Spleen (tissue), 7 donors: ENCODE measurements around the gene RAB22A.

Experiments
- POLR2A ChIP-seq, 3 donors: fragments of 450-650 bp; IDR thresholded peaks; one replicate each; pipeline ENCODE4 v1.5.1; 2017; ENCODE audit warnings: antibody characterized with exemption in 3 of 3, mild to moderate bottlenecking in 1 of 3
- POLR2AphosphoS5 ChIP-seq, 3 donors: sonication (generic); formaldehyde crosslinking; IDR thresholded peaks; one replicate each; pipeline ENCODE4 v1.5.1; 2017; ENCODE audit warnings: antibody characterized with exemption in 3 of 3
- TF ChIP-seq, protein P1 (sequence below), 11 experiments: fragments of 200-600 bp in 7 of 11; fragments of 450-650 bp in 4 of 11; sonication (generic) in 4 of 11; IDR thresholded peaks in 8 of 11; conservative IDR thresholded peaks in 3 of 11; 1 replicate in 7 of 11; 2 replicates in 4 of 11; pipeline versions ENCODE4 v1.4.0 to v1.8.0; 2016 to 2021; ENCODE audit warnings: antibody characterized with exemption in 11 of 11, inconsistent platforms in 4 of 11, mild to moderate bottlenecking in 1 of 11
- donor health status: DM: no; HTN: no; CAD: no; lungs with moderate emphysema.
- donor health status: DM: no; HTN: no; CAD: no.
- donor health status: DM: no; HTN: no; CAD: no.

DNA sequence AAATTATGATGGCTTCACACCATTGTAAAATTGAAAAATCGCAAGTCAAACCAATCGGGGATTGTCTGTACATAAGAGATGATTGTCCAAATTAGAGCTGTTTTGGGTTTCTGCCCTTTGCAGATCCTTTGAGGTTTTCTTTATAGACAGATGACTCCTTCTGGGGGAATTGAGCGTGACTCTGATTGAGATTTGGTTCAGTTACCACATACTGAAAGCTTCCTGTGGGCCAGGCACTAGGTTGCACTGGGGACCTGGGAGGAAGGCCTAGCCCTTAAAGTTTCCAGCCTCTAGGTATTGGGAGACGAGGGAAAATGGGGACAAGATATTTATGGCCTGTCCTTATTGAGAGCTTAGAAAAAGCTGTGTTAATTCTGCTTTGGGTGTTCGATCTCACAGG lies 88.7 kb downstream of the RAB22A start:
- TF ChIP-seq, protein P1, sequence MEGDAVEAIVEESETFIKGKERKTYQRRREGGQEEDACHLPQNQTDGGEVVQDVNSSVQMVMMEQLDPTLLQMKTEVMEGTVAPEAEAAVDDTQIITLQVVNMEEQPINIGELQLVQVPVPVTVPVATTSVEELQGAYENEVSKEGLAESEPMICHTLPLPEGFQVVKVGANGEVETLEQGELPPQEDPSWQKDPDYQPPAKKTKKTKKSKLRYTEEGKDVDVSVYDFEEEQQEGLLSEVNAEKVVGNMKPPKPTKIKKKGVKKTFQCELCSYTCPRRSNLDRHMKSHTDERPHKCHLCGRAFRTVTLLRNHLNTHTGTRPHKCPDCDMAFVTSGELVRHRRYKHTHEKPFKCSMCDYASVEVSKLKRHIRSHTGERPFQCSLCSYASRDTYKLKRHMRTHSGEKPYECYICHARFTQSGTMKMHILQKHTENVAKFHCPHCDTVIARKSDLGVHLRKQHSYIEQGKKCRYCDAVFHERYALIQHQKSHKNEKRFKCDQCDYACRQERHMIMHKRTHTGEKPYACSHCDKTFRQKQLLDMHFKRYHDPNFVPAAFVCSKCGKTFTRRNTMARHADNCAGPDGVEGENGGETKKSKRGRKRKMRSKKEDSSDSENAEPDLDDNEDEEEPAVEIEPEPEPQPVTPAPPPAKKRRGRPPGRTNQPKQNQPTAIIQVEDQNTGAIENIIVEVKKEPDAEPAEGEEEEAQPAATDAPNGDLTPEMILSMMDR (IDR thresholded peaks at IDR 0.05 in 8 of 11, conservative IDR thresholded peaks at IDR 0.05 in 3 of 11): no peak
- TF ChIP-seq POLR2AphosphoS5 (IDR thresholded peaks at IDR 0.05): no peak
- TF ChIP-seq POLR2A (IDR thresholded peaks at IDR 0.05): no peak
